Subcutaneous abdominal adipose tissue (tissue), 5 donors: Measurements from ENCODE around the gene TAOK3.
"Not testable (repeated sequence)": the region's sequence is repeated elsewhere in the genome, so short reads cannot be mapped to it uniquely, and the experiment has no call there.

ENCODE experiments used
- H3K27ac ChIP-seq: one replicate; pipeline ENCODE4 v1.7.0; 2013; ENCODE audit warnings: low read depth, mild to moderate bottlenecking, inconsistent platforms, low read length, moderate library complexity
- H3K27me3 ChIP-seq, 5 donors: one replicate each; pipeline ENCODE4 v1.7.0; 2013; ENCODE audit warnings: low read length in 5 of 5, inconsistent platforms in 1 of 5; ENCODE audit not compliant: control insufficient read depth in 5 of 5, insufficient read depth in 4 of 5
- H3K36me3 ChIP-seq, 5 donors: one replicate each; pipeline ENCODE4 v1.7.0; 2013; ENCODE audit warnings: low read length in 5 of 5; ENCODE audit not compliant: control insufficient read depth in 5 of 5, insufficient read depth in 5 of 5
- H3K4me1 ChIP-seq, 5 donors: one replicate each; pipeline ENCODE4 v1.7.0; 2013; ENCODE audit warnings: low read length in 5 of 5, mild to moderate bottlenecking in 3 of 5, moderate library complexity in 1 of 5; ENCODE audit not compliant: control insufficient read depth in 5 of 5, insufficient read depth in 5 of 5
- H3K4me3 ChIP-seq, 5 donors: one replicate each; pipeline ENCODE4 v1.7.0; 2013; ENCODE audit warnings: low read length in 5 of 5, low read depth in 1 of 5
- H3K9ac ChIP-seq, 5 donors: one replicate each; pipeline ENCODE4 v1.7.0; 2013; ENCODE audit warnings: low read length in 5 of 5, mild to moderate bottlenecking in 4 of 5, moderate library complexity in 3 of 5
- H3K9me3 ChIP-seq, 5 donors: one replicate each; pipeline ENCODE4 v1.7.0; 2013; ENCODE audit warnings: low read length in 5 of 5; ENCODE audit not compliant: control insufficient read depth in 5 of 5
- donor health status: healthy.
- donor health status: healthy.
- donor health status: healthy.
- donor health status: healthy.
- donor health status: healthy.

The TAOK3 gene

GRCh38 chr12:118372541-118373495, at the start of gene TAOK3:
Gene TAOK3, minus strand, starts transcription at chr12:118372907. Its CDS starts 117,340 bp downstream, at chr12:118255567.
- Histone ChIP-seq H3K36me3 (no peaks in the 10 kb centered on the region), H3K9ac (peak within 1 kb of the TSS; percentile 68 to 93 (median 91)), H3K27me3 (no peaks in the 10 kb centered on the region), H3K4me3 (peak within 1 kb of the TSS; percentile 86 to 95 (median 94)), H3K4me1 (peaks cover 5 to 58% (median 56%) of the 10 kb centered on the region in 5 donors), H3K9me3 (no peaks in the 10 kb centered on the region), H3K27ac (peak within 1 kb of the TSS; percentile 98)

GRCh38 chr12:118420673-118421072, 48.0 kb upstream of the TAOK3 start:
- Histone ChIP-seq H3K36me3 (peaks cover 6 to 23% (median 14%) of the 10 kb centered on the region in 5 donors), H3K9me3 (no peaks in the 10 kb centered on the region), H3K27ac (no peak overlapping the region), H3K27me3 (no peaks in the 10 kb centered on the region), H3K9ac (no peak overlapping the region), H3K4me1 (peaks cover 0 to 3% (median 0%) of the 10 kb centered on the region in 5 donors), H3K4me3 (no peak overlapping the region)

- Histone ChIP-seq H3K4me3 (no peak overlapping the region), H3K27me3 (no peaks in the 10 kb centered on the region), H3K9me3 (no peaks in the 10 kb centered on the region), H3K4me1 (no peaks in the 10 kb centered on the region), H3K9ac (no peak overlapping the region), H3K36me3 (peaks cover 18 to 44% (median 35%) of the 10 kb centered on the region in 5 donors), H3K27ac (no peak overlapping the region)
Measured at GRCh38 chr12:118418385-118419057, 45.8 kb upstream of the TAOK3 start.

GRCh38 chr12:118417942-118418341, 45.2 kb upstream of the TAOK3 start:
- Histone ChIP-seq H3K9ac (no peak overlapping the region), H3K9me3 (no peaks in the 10 kb centered on the region), H3K4me3 (no peak overlapping the region), H3K27ac (no peak overlapping the region), H3K27me3 (no peaks in the 10 kb centered on the region), H3K36me3 (peaks cover 23 to 49% (median 41%) of the 10 kb centered on the region in 5 donors), H3K4me1 (no peaks in the 10 kb centered on the region)

GRCh38 chr12:118409834-118410233, 37.1 kb upstream of the TAOK3 start:
- Histone ChIP-seq H3K36me3 (peaks cover 36 to 66% (median 60%) of the 10 kb centered on the region in 5 donors), H3K27me3 (no peaks in the 10 kb centered on the region), H3K4me3 (no peak overlapping the region), H3K4me1 (no peaks in the 10 kb centered on the region), H3K27ac (no peak overlapping the region), H3K9me3 (no peaks in the 10 kb centered on the region), H3K9ac (no peak overlapping the region)

- not testable (repeated sequence) for H3K4me1 ChIP-seq, H3K27ac ChIP-seq, H3K4me3 ChIP-seq, H3K9me3 ChIP-seq, H3K27me3 ChIP-seq, H3K9ac ChIP-seq
- peaks cover 30 to 64% (median 55%) of the 10 kb centered on the region in 5 donors for H3K36me3 ChIP-seq
Measured at GRCh38 chr12:118408241-118408640, 35.5 kb upstream of the TAOK3 start.

- Histone ChIP-seq H3K4me1 (no peaks in the 10 kb centered on the region), H3K9me3 (no peaks in the 10 kb centered on the region), H3K36me3 (peaks cover 32 to 67% (median 53%) of the 10 kb centered on the region in 5 donors), H3K4me3 (no peak overlapping the region), H3K9ac (no peak overlapping the region), H3K27me3 (no peaks in the 10 kb centered on the region), H3K27ac (no peak overlapping the region)
Measured at GRCh38 chr12:118404876-118405521, 32.3 kb upstream of the TAOK3 start.

GRCh38 chr12:118402251-118402650, 29.5 kb upstream of the TAOK3 start:
- Histone ChIP-seq H3K27me3 (no peaks in the 10 kb centered on the region), H3K36me3 (peaks cover 34 to 80% (median 63%) of the 10 kb centered on the region in 5 donors), H3K9ac (peak overlapping the region in 1 of 5 donors; percentile 12)

GRCh38 chr12:118398940-118399339, 26.2 kb upstream of the TAOK3 start:
- Histone ChIP-seq H3K4me3 (no peak overlapping the region), H3K27me3 (no peaks in the 10 kb centered on the region), H3K27ac (no peak overlapping the region), H3K9me3 (no peaks in the 10 kb centered on the region), H3K36me3 (peaks cover 36 to 92% (median 67%) of the 10 kb centered on the region in 5 donors), H3K9ac (no peak overlapping the region), H3K4me1 (peaks cover 0 to 6% (median 0%) of the 10 kb centered on the region in 5 donors)

More at GRCh38 chr12:118402251-118402650, 29.5 kb upstream of the TAOK3 start:
- H3K4me1 ChIP-seq, result peaks cover 0 to 6% (median 0%) of the 10 kb centered on the region in 5 donors
- H3K4me3 ChIP-seq, result no peak overlapping the region
- H3K27ac ChIP-seq, result no peak overlapping the region
- H3K9me3 ChIP-seq, result no peaks in the 10 kb centered on the region
